ENCODE data around the gene MMP24.
"Not testable (repeated sequence)": the region's sequence is repeated elsewhere in the genome, so short reads cannot be mapped to it uniquely, and the experiment has no call there.

Gene MMP24

DNA sequence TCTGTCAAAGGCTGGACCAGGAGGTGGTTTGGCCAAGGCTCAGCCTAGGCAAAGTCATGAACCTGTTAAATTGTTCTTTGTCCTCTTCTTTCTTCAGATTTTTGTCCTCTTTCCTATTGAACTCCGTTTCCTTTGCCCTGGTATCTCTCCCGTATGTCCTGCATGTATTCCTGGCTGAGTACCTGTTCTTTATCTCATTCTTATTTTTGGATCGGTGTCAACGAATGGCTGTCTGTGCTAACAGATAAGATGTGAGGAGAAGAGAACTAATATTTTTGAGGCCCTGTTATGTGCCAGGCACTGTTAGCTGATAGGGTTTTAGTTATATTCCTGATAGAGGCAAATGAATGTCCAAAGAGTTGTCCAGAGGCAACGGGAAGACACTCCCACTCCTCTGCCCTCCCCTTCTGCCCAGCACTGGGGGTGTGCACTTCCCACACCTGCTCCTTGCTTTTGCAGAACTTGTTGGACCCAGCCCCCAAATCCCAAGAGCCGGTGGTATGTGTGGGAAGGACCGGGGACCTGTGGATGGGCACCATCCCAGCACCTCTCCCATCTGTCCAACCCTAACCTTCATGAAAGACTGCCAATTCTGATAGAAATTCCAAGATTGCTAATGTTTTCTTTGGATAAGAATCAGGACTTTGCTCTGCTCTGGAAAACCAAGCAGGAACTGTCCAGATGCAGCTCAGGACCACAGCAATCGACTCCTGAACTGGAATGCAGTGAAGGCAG lies 30.9 kb downstream of the MMP24 start:
- DNase-seq (ENCODE audit: low read depth in 2 of 2) = no peak

DNA sequence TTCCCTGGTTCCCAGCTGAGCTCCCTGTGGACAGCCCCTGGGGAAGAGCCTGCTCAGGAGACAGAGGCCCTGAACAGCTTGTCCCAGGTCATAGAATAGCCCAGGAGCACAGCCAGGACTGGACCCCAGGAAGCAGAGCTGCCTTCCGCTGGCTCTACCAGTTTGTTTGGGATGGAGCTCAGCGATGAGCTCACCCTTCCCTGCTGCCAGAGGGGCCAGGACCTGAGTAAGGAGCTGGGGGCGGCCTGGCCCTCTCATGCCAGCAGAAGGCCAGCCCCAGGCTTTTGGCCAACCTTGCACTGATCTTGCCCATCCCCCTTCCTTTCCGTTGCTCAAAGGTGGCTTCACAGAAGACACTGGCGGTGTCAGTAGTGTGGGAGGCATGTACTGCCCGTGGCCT lies 33.9 kb downstream of the MMP24 start:
- DNase-seq (ENCODE audit: low read depth in 2 of 2) = no peak

DNA sequence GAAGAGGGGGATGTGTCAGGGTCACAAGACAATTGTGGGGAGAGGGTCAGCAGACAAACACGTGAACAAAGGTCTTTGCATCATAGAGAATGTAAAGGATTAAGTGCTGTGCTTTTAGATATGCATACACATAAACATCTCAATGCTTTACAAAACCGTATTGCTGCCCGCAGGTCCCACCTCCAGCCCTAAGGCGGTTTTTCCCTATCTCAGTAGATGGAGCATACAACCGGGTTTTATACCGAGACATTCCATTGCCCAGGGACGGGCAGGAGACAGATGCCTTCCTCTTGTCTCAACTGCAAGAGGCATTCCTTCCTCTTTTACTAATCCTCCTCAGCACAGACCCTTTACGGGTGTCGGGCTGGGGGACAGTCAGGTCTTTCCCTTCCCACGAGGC lies 35.8 kb downstream of the MMP24 start:
- not testable (repeated sequence) for DNase-seq (ENCODE audit: low read depth in 2 of 2)

DNA sequence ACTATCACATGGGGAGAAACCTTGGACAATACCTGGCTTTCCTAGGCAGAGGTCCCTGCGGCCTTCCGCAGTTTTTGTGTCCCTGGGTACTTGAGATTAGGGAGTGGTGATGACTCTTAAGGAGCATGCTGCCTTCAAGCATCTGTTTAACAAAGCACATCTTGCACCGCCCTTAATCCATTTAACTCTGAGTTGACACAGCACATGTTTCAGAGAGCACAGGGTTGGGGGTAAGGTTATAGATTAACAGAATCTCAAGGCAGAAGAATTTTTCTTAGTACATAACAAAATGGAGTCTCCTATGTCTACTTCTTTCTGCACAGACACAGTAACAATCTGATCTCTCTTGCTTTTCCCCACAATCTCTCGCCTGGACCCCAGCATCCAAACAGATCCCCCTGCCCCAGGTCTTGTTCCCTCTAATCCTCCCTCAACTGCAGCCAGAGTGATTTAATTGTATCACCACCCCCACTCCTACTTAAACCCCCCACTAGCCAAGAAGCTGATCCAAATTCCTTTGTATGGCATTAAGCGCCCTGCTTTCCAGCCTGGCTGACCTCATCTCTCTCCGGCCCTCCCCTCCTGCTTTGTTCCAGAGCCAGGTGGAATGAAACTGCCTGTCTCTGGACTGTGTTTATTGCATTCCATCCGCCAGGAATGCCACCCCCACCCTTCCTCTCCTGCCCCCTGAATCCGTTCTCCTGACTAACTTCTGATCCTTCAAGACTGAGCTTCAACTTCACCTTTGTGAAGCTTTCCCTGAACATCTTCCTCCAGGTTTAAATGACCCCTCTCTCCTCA lies 36.4 kb downstream of the MMP24 start:
- peak in 1 of 2 experiments; percentile 19 for DNase-seq (ENCODE audit: low read depth in 2 of 2)

DNA sequence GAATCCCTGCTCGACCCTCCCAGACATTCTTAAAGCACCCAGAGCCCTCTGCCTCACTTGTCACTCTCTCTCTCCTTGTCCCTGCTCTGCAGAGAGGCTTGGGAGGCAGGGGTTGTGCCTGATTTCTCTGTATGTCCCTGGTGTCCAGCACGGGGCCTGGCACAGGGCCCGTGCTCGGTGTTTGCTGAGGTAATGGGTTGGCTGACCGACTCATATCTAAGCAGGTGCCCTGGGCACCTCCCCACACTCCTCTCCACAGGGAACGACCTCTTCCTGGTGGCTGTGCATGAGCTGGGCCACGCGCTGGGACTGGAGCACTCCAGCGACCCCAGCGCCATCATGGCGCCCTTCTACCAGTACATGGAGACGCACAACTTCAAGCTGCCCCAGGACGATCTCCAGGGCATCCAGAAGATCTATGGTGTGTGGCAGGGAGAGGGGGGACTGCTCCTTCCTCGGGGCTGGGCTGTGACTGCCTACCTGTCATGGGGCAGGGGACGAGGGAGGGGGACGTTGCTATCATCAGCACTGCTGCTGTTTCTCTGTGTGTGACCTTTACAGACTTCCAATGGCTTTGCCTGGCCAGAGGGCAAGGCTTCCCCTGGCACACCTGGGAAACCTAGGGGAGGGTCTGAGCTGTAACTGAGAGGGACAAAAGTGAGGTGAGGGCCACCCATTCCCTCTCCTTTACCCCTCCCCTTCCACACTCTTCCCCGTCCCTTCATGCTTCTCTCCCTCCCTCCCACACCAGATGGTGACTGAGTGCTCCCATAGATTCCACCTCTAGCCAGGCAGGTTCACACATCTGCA lies 37.2 kb downstream of the MMP24 start:
- no peak for DNase-seq (ENCODE audit: low read depth in 2 of 2)

DNA sequence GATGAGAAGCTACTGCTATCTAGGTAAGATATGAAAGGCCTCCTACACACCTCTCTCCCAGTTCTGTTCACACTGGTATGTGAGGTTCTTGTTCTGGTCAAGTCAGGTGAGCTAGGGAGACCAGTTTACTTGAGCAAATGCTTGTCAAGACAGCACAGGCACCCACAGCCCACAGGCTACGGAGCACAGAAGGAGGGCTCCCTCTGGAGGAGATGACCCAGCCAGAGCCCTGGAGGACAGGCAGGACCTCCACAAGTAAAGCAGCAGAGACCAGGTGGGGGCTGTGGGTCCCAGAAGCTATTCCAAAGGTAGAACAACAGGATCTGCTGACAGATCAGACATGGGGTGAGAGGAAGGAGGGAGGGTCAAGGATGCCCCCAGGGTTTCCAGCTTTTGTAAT lies 38.3 kb downstream of the MMP24 start:
- DNase-seq (ENCODE audit: low read depth in 2 of 2) = no peak

DNA sequence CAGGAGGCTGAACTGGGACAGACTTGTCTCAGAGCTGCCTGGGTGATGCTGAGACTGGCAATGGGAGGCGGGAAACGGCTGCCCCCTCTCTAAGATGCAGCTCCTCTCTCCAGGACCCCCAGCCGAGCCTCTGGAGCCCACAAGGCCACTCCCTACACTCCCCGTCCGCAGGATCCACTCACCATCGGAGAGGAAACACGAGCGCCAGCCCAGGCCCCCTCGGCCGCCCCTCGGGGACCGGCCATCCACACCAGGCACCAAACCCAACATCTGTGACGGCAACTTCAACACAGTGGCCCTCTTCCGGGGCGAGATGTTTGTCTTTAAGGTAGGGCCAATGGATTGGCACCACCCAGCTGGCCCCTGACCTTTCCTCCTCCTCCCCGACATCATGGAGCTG lies 40.6 kb downstream of the MMP24 start:
- no peak for DNase-seq (ENCODE audit: low read depth in 2 of 2)

DNA sequence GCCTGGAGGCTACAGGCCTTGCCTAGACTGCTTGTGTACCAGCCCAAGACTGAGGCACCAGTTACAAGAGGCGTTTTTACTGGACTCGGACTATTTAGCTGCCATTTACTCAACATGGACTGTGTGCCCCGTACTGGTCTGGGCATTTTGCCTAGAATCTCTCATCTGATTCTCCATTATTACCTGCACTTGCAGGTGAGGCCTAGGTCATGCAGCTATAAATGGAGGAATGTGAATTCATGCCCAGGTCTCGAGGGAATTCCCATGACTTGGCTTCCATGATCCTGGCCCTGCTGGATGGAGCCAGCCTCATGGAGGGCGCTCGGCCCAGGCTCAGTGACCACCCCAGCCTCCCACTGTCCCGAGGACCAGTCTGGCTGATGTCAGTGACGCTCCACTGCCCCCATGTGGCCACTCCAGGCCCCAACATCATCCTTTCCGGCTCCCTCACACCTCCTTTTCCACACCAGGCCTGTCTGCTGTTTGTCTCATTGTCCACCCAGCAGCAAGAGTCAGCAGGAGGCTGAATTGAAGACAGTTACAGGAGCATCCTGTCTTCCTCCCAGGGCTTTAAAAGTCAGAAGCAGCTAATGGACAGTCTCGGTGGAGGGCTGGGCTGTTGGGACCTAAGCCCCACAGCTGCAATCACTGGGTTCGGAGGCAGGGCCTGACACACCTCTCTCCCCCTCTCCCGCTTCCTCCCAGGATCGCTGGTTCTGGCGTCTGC lies 42.7 kb downstream of the MMP24 start:
- no peak for DNase-seq (ENCODE audit: low read depth in 2 of 2)

DNA sequence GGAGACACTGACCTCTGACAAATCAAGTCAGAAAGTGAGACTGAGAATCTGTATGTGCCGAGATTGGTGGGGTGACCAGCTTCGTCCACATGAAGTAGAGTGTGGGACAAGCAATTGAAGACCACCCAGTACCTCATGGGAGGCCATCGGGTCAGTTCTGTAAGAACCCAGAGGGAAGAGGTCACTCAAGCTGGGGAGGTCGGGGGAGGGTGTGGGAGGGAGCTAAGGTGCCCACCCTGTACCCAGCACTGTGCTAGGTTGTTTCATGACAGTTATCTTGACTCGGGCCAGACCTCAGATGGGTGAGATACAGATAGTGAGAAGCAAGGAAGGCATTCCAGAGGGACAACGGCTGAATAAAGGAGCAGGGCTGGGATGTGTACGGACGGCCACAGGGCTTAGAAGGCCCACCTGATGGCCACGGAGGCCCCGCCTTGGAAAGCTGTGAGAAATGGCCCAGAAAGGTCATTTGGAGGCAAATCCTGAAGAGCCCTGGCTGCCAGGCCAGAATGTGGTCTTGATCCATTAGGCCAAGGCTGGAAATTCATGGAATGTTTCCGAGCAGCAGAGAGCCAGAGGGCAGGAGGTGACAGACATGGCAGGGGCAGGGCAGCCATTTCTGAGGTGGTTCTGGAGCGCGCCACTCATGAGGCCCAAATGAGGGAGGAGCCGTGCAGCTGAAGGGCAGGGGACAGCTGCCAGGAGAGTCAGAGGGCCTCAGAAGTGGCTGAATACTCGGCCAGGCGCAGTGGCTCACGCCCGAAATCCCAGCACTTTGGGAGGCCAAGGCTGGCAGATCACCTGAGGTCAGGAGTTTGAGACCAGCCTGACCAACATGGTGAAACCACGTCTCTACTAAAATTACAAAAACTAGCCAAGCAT lies 43.8 kb downstream of the MMP24 start:
- DNase-seq (ENCODE audit: low read depth in 2 of 2) = no peak

DNA sequence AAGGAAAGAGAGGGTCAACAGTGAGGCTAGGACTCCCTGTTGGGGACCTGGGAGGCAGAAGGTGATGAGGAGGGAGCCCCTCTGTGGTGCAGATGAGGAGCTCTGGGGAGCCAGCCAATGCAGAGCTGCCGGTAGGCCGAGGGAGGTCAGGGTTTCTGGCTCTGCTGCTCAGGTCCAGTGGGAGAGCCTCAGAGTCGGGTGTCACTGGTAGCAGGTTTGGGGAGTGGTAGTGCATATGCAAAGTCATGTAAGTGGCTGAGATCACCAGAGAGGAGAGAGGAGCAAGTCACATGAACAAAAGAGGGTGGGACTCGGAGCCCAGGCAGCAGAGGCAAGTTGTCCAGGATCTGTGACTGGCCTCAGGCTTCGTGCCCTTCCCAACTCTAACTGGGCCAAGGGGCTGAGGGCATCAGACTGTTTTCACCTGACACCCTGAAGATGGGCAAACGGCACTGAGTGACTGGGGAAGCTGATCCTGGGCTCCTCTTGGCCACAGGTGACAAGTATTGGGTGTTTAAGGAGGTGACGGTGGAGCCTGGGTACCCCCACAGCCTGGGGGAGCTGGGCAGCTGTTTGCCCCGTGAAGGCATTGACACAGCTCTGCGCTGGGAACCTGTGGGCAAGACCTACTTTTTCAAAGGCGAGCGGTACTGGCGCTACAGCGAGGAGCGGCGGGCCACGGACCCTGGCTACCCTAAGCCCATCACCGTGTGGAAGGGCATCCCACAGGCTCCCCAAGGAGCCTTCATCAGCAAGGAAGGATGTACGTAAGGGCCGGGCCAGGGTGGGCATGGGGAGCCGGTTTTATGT lies 44.8 kb downstream of the MMP24 start:
- DNase-seq (ENCODE audit: low read depth in 2 of 2) = no peak

DNA sequence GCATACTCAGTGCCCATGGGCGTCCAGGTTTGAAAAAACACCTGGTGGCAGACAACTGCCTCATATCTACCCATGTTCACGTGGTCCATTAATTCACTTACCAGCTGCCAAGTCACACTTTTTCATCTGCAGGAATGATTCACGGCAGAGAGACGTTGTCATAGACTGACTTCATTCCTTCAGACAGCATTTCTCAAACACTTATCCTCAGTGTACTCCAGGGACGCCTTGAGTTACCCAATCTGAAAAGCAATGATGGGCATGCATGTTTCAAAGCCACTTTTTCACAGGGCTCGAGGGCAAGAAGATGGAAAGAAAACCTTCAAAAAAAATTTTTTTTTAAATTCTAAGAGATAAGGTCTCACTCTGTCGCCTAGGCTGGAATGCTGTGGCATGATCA lies 45.4 kb downstream of the MMP24 start:
- no peak for DNase-seq (ENCODE audit: low read depth in 2 of 2)

DNA sequence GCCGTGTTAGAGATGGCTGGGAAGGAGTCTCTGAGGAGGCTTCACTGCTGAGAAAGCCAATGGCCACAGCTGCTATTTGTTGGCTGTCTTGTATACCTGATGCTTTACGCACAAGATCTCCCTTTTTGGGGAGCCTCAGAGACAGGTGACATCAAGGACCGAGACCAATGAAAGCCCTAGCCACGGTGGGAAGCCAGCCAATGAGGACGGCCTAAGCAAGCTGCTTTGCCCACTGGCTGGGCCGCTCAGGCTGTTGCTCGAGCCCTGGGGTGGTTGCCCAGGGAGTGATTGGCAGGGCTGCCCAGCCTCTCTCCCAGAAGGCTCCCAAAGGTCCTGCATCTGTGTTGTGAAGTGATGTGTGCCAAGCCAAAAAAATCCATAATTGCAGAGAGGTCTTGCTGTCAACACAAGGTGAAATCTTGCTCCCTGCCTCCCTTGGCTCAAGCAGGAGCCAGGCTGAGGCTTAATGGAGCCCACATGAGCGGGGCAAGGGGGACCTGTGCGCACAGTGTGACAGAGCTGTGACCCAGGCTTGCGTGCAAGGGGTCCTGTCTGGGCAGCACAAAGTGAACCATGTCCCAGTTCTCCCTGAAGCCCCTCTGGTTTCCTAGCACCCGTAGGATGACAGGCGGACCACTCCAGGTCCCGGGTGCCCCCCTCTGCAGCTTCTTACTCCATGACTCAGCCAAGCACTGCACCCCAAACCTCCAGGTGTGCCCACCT lies 47.1 kb downstream of the MMP24 start:
- DNase-seq (ENCODE audit: low read depth in 2 of 2) = no peak

DNA sequence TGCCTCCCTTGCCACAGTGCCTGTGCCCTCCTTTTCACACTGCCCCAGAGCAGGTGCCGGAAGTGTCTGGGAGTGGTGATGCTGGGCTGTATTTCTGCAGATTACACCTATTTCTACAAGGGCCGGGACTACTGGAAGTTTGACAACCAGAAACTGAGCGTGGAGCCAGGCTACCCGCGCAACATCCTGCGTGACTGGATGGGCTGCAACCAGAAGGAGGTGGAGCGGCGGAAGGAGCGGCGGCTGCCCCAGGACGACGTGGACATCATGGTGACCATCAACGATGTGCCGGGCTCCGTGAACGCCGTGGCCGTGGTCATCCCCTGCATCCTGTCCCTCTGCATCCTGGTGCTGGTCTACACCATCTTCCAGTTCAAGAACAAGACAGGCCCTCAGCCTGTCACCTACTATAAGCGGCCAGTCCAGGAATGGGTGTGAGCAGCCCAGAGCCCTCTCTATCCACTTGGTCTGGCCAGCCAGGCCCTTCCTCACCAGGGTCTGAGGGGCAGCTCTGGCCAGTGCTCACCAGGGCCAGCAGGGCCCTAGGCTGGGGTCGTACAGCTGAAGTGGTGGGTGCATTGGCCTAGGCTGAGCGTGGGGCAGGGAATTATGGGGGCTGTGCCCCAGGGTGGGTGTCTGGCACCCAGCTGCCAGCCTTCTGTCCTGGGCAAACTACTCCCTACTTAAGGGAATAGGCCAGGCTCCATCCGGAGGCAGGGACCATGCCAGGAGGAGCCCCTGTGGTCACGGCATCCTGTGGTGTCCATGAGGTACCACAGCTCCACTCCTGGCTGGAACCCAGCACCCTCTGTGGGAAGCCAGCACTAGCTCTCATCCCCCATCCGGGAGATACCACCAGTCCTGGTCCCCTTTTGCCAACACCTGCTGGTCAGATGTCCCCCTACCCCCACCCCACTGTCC lies 47.9 kb downstream of the MMP24 start:
- DNase-seq (ENCODE audit: low read depth in 2 of 2) = no peak

DNA sequence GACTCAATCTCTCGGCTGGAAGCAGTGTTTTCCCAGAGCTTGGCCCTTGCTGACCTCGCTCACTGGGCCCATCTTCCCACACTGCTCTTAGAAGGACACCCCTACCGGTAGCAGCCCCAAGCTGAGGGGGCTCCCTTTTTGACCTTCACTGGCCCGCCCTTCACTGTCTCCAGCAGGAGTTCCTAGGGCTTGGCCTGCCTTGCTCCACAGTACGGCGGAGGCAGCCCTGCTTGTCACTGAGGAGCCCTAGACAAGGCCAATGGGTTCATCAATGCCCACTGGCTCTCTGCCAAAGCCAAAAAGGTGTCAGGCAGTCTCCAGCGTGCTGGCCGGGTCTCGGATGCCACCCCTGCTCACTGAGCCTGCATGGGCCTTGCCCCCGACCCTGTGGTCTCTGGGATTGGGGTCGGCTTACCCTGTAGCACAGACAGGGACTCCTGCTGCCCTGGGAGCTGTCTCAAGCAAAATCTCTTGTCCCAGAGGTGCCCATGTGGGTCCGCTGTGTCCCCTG lies 49.3 kb downstream of the MMP24 start:
- DNase-seq (ENCODE audit: low read depth in 2 of 2) = no peak

DNA sequence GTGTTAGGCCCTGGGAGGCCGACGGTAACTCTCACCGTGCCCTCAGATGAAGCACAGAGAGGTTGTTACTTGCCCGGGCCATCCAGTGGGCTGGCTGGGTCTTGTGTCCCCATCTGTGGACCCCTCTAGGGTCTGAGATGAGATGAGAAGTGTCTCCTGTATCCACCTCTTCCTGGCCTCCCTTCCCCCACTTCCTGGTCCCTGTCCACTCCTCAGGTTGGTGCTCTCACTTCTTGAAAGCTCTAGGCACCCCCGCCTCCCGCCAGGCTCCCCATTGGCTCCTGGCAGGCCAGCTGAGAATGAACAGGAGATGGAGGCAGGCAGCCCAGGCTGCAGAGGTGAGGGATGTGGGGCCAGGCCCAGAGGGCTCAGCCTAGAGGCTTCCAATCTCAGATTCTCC lies 49.9 kb downstream of the MMP24 start:
- DNase-seq (ENCODE audit: low read depth in 2 of 2) = no peak

DNA sequence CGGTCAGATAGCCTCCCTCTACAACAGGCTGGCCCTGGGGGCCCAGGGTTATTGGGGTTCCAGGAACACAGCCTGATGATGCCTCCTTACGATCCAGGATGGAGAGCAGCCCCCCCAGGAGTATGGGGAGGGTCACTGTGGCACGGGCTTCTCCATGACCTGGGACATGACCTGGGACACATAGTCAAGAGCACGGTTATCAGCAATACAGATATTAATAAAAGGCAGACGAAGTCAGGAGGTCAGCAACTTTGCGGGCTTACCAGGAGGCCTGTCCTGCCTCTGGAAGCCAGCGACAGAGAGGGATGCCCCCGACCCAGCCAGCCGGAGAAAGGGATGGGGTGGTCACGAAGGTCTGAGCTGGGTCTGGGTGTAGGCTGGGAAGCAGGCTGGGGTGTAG lies 50.6 kb downstream of the MMP24 start:
- no peak for DNase-seq (ENCODE audit: low read depth in 2 of 2)

DNA sequence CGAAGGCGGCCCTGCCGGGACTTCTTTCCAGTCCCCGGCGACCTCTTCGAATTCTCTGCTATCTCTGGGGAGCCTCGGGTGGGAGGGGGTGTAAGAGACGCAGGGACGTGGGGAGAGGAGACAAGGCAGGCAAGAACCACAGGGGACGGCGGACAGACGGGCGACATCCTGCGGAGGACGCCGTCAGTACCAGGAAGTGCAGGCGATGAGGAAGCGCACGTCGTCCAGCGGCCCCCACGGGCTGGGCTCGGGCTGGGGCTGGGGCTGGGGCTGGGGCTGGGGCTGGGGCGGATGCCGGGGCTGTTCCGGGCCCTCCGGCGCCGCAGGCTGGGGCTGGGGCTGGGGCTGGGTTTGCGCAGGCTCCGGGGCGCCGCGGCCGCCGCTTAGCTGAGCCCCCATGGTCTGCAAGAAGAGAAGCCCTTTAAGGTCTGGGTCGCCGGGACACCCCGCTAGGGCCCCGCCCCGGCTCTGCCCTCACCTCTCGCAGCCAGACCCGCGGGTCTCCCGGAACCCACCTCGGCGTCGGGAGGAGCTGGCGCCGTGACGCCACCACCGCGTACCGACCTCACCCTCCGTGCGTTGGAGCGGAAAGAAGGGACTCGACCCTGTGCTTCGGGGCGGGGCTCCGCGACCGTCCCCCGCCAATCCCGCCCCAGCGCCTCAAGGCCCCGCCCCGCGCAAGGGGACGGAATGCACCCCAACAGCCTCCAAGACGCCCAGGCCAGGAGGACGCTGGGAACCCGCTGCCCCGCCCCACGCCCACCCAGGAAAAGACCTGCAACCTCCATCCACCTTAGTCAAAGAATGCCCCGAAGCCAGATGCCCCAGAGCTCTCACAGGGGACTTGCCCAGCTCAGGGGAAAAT lies 51.3 kb downstream of the MMP24 start, which contains the start of gene MMP24OS:
MMP24OS (minus strand) TSS at position 592 of the 865 bp plus-strand sequence; CDS start at position 399, 193 bp downstream.
- DNase-seq (ENCODE audit: low read depth in 2 of 2) = peak; percentile 43 to 53

All from fibroblast of skin of left biceps (primary cell).